AG10803 (cell line): ENCODE results near the gene SLC7A10.

Experiments used
- DNase-seq: peaks from one replicate; pipeline ENCODE4 v3.0.0; 2010; ENCODE audit warnings: low read depth
- H3K4me3 ChIP-seq: 2 replicates; pipeline ENCODE4 v1.5.1; 2011; ENCODE audit warnings: mild to moderate bottlenecking, low read length, control low read depth
- CTCF ChIP-seq: conservative IDR thresholded peaks from 2 replicates; pipeline ENCODE4 v1.5.1; 2011; ENCODE audit warnings: mild to moderate bottlenecking, low read length, control low read depth, inconsistent platforms

Gene SLC7A10

GRCh38 chr19:33161201-33161600 is 64.4 kb downstream of the SLC7A10 start:
- DNase-seq, result no peak
- H3K4me3 ChIP-seq, result no peak overlapping the region
- no peak for TF ChIP-seq CTCF

GRCh38 chr19:33159893-33160292 is 65.8 kb downstream of the SLC7A10 start:
- DNase-seq, result no peak
- TF ChIP-seq CTCF, result no peak
- H3K4me3 ChIP-seq, result no peak overlapping the region

- no peak overlapping the region for H3K4me3 ChIP-seq
- TF ChIP-seq CTCF, result no peak
These were observed 66.5 kb downstream of the SLC7A10 start for GRCh38 chr19:33159149-33159548.

More at GRCh38 chr19:33159149-33159548, 66.5 kb downstream of the SLC7A10 start:
- no peak for DNase-seq
